ENCODE results near the gene MBL2.

Gene MBL2

GRCh38 chr10:52771534-52772445, 794 bp downstream of the MBL2 start:
- DNase-seq (ENCODE audit: low read depth in 2 of 2): no peak

- DNase-seq (ENCODE audit: low read depth in 2 of 2): no peak
Observed at GRCh38 chr10:52770904-52771303, 1.7 kb downstream of the MBL2 start.

GRCh38 chr10:52769966-52770365, 2.6 kb downstream of the MBL2 start:
- no peak for DNase-seq (ENCODE audit: low read depth in 2 of 2)

GRCh38 chr10:52768001-52768532, 4.5 kb downstream of the MBL2 start:
- DNase-seq (ENCODE audit: low read depth in 2 of 2): no peak

GRCh38 chr10:52762088-52762487, 10.5 kb downstream of the MBL2 start:
- DNase-seq (ENCODE audit: low read depth in 2 of 2): no peak

GRCh38 chr10:52759154-52759553, 13.4 kb downstream of the MBL2 start:
- DNase-seq (ENCODE audit: low read depth in 2 of 2): no peak

GRCh38 chr10:52758406-52758805, 14.2 kb downstream of the MBL2 start:
- no peak for DNase-seq (ENCODE audit: low read depth in 2 of 2)

- no peak for DNase-seq (ENCODE audit: low read depth in 2 of 2)
Observed at GRCh38 chr10:52757773-52758172, 14.8 kb downstream of the MBL2 start.

- no peak for DNase-seq (ENCODE audit: low read depth in 2 of 2)
Observed at GRCh38 chr10:52756966-52757365, 15.6 kb downstream of the MBL2 start.

GRCh38 chr10:52756295-52756694, 16.3 kb downstream of the MBL2 start:
- no peak for DNase-seq (ENCODE audit: low read depth in 2 of 2)

- DNase-seq (ENCODE audit: low read depth in 2 of 2): peak; percentile 62 to 66
Observed at GRCh38 chr10:52755297-52756062, 17.1 kb downstream of the MBL2 start.

GRCh38 chr10:52752801-52753445, 19.7 kb downstream of the MBL2 start:
- DNase-seq (ENCODE audit: low read depth in 2 of 2): no peak

GRCh38 chr10:52752261-52752660, 20.3 kb downstream of the MBL2 start:
- DNase-seq (ENCODE audit: low read depth in 2 of 2): no peak

- DNase-seq (ENCODE audit: low read depth in 2 of 2): no peak
Observed at GRCh38 chr10:52751337-52751736, 21.2 kb downstream of the MBL2 start.

- no peak for DNase-seq (ENCODE audit: low read depth in 2 of 2)
Observed at GRCh38 chr10:52750629-52751028, 22.0 kb downstream of the MBL2 start.

- DNase-seq (ENCODE audit: low read depth in 2 of 2): no peak
Observed at GRCh38 chr10:52747694-52748093, 24.9 kb downstream of the MBL2 start.

GRCh38 chr10:52746169-52746568, 26.4 kb downstream of the MBL2 start:
- DNase-seq (ENCODE audit: low read depth in 2 of 2): no peak

- DNase-seq (ENCODE audit: low read depth in 2 of 2): no peak
Observed at GRCh38 chr10:52744057-52744805, 28.4 kb downstream of the MBL2 start.

- no peak for DNase-seq (ENCODE audit: low read depth in 2 of 2)
Observed at GRCh38 chr10:52742731-52743130, 29.9 kb downstream of the MBL2 start.

- no peak for DNase-seq (ENCODE audit: low read depth in 2 of 2)
Observed at GRCh38 chr10:52741851-52742250, 30.7 kb downstream of the MBL2 start.

- DNase-seq (ENCODE audit: low read depth in 2 of 2): peak in 1 of 2 experiments; percentile 12
Observed at GRCh38 chr10:52740913-52741675, 31.5 kb downstream of the MBL2 start.

Data from fibroblast of skin of left quadriceps (primary cell).